Smooth muscle cell (in vitro differentiated cells): ENCODE results near the gene SLC16A5. TPM values are rescaled to one million over a fixed set of nuclear protein-coding genes. Genes with fewer than 3 reads are reported as not detected.
"Not testable (repeated sequence)": the region's sequence is repeated elsewhere in the genome, so short reads cannot be mapped to it uniquely, and the experiment has no call there.

Experiments
- DNase-seq: peaks from one replicate; lab custom pipeline; 2025; ENCODE audit not compliant: unreplicated experiment; lab: John Stamatoyannopoulos, UW
- H2AFZ ChIP-seq: fragments of 200-600 bp; sonication (generic); 2 replicates; pipeline ENCODE4 v1.6.0; 2016; ENCODE audit warnings: antibody characterized with exemption, low read depth, mild to moderate bottlenecking
- H3F3A ChIP-seq: fragments of 200-600 bp; sonication (generic); 2 replicates; pipeline ENCODE4 v1.6.0; 2017; ENCODE audit warnings: antibody characterized with exemption, low read depth
- H3K27ac ChIP-seq: fragments of 200-600 bp; sonication (generic); 2 replicates; pipeline ENCODE4 v1.5.1; 2016; ENCODE audit warnings: low read depth, mild to moderate bottlenecking
- H3K27me3 ChIP-seq: fragments of 200-600 bp; sonication (generic); 2 replicates; pipeline ENCODE4 v1.6.1; 2016; ENCODE audit warnings: low read depth, mild to moderate bottlenecking
- H3K36me3 ChIP-seq: fragments of 200-600 bp; sonication (generic); 2 replicates; pipeline ENCODE4 v1.5.1; 2016; ENCODE audit warnings: low read depth
- H3K4me1 ChIP-seq: fragments of 200-600 bp; sonication (generic); 2 replicates; pipeline ENCODE4 v1.5.1; 2016; ENCODE audit warnings: low read depth
- H3K4me2 ChIP-seq: fragments of 200-600 bp; sonication (generic); 2 replicates; pipeline ENCODE4 v1.6.0; 2016; ENCODE audit warnings: mild to moderate bottlenecking
- H3K4me3 ChIP-seq: fragments of 200-600 bp; sonication (generic); 2 replicates; pipeline ENCODE4 v1.5.1; 2016; ENCODE audit warnings: mild to moderate bottlenecking
- H3K79me2 ChIP-seq: fragments of 200-600 bp; sonication (generic); 2 replicates; pipeline ENCODE4 v1.6.0; 2016; ENCODE audit warnings: low read depth, mild to moderate bottlenecking
- H3K9ac ChIP-seq: fragments of 200-600 bp; sonication (generic); 2 replicates; pipeline ENCODE4 v1.6.0; 2016; ENCODE audit warnings: low read depth
- H3K9me3 ChIP-seq: fragments of 200-600 bp; sonication (generic); replicated peaks from 2 replicates; pipeline ENCODE4 v1.5.1; 2016; ENCODE audit warnings: low read depth
- H4K20me1 ChIP-seq: fragments of 200-600 bp; sonication (generic); 2 replicates; pipeline ENCODE4 v1.6.0; 2016; ENCODE audit warnings: low read depth
- WGBS: methylation state at CpG from one replicate; pipeline ENCODE4 v1.1.7; 2016; ENCODE audit warnings: low lambda C conversion rate; 5-methylcytosine and 5-hydroxymethylcytosine counted together
- polyA plus RNA-seq: library from polyadenylated mRNA; unstranded; fragments of >200 nt; fragmentation: Nextera tagmentation; extraction: Ambion mirVana; gene quantifications from 2 replicates; pipeline ENCODE4 v1.2.1, GENCODE V29; 2016
- total RNA-seq: library from RNA; depleted of rRNA; stranded (reverse); fragments of >200 nt; gene quantifications from 2 replicates; pipeline ENCODE4 v1.2.3, GENCODE V29; 2014
- TF ChIP-seq, protein P1 (sequence below): fragments of 200-600 bp; sonication (generic); IDR thresholded peaks from 2 replicates; pipeline ENCODE4 v1.5.1; 2017; ENCODE audit warnings: borderline replicate concordance, mild to moderate bottlenecking, antibody characterized with exemption; ENCODE audit not compliant: insufficient read depth, poor library complexity, severe bottlenecking

The SLC16A5 gene
- total and polyA plus RNA-seq, 2 experiments from 2014 or later, result 17.1 to 22.0 TPM

DNA sequence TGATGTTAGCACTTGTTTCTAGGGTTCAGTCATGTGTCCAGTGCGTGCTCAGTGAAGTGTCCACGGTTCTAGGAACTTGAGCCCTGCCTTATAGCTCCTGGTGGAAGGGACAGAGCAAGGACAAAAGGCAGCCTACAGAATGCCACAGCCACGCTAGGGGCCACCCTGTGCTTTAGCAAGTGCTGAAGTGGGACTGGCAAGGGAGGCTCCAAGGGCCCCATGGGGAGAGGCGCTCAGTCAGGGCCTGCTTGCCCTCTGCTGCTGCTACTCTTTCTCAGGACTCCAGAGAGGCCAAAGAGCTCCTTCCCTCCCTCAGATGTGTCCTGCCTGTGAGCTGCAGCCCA is 37.0 kb downstream of the SLC16A5 start:
- Histone ChIP-seq H3K27me3 (no peaks in the 10 kb centered on the region), H3K9ac (no peak overlapping the region), H3K27ac (peak overlapping the region; percentile 63), H3K4me2 (no peak overlapping the region), H3K79me2 (no peaks in the 10 kb centered on the region), H3F3A (no peaks in the 10 kb centered on the region), H3K4me1 (no peaks in the 10 kb centered on the region), H2AFZ (no peak overlapping the region), H3K9me3 (no peaks in the 10 kb centered on the region), H3K36me3 (no peaks in the 10 kb centered on the region), H4K20me1 (peaks cover 4% of the 10 kb centered on the region), H3K4me3 (no peak overlapping the region)
- DNase-seq, result no peak
- TF ChIP-seq, protein P1, sequence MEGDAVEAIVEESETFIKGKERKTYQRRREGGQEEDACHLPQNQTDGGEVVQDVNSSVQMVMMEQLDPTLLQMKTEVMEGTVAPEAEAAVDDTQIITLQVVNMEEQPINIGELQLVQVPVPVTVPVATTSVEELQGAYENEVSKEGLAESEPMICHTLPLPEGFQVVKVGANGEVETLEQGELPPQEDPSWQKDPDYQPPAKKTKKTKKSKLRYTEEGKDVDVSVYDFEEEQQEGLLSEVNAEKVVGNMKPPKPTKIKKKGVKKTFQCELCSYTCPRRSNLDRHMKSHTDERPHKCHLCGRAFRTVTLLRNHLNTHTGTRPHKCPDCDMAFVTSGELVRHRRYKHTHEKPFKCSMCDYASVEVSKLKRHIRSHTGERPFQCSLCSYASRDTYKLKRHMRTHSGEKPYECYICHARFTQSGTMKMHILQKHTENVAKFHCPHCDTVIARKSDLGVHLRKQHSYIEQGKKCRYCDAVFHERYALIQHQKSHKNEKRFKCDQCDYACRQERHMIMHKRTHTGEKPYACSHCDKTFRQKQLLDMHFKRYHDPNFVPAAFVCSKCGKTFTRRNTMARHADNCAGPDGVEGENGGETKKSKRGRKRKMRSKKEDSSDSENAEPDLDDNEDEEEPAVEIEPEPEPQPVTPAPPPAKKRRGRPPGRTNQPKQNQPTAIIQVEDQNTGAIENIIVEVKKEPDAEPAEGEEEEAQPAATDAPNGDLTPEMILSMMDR, result no peak
- WGBS, result 96% methylated on average over 4 of the region's 4 CpGs

- TF ChIP-seq, protein P1, result no peak
- H2AFZ ChIP-seq, result no peak overlapping the region
- no peaks in the 10 kb centered on the region for H3K36me3 ChIP-seq
- no peak for DNase-seq
- H3K4me1 ChIP-seq, result peaks cover 5% of the 10 kb centered on the region
- H3K79me2 ChIP-seq, result no peaks in the 10 kb centered on the region
- no peak overlapping the region for H3K4me3 ChIP-seq
- WGBS, result 66% methylated on average over 3 of the region's 3 CpGs
- H3K9ac ChIP-seq, result no peak overlapping the region
- no peaks in the 10 kb centered on the region for H3F3A ChIP-seq
- H3K27me3 ChIP-seq, result no peaks in the 10 kb centered on the region
- H3K27ac ChIP-seq, result no peak overlapping the region
- no peak overlapping the region for H3K4me2 ChIP-seq
- no peaks in the 10 kb centered on the region for H3K9me3 ChIP-seq
- peaks cover 12% of the 10 kb centered on the region for H4K20me1 ChIP-seq
Observed at GRCh38 chr17:75125984-75126383, 38.2 kb downstream of the SLC16A5 start.

GRCh38 chr17:75126954-75127353 is 39.2 kb downstream of the SLC16A5 start:
- no peak overlapping the region for H3K27ac ChIP-seq
- no peaks in the 10 kb centered on the region for H3K9me3 ChIP-seq
- peaks cover 5% of the 10 kb centered on the region for H3K4me1 ChIP-seq
- H2AFZ ChIP-seq, result no peak overlapping the region
- H3F3A ChIP-seq, result no peaks in the 10 kb centered on the region
- DNase-seq, result no peak
- peaks cover 12% of the 10 kb centered on the region for H4K20me1 ChIP-seq
- H3K4me3 ChIP-seq, result no peak overlapping the region
- no peak overlapping the region for H3K9ac ChIP-seq
- no peaks in the 10 kb centered on the region for H3K27me3 ChIP-seq
- TF ChIP-seq, protein P1, result no peak
- H3K36me3 ChIP-seq, result no peaks in the 10 kb centered on the region
- peaks cover 3% of the 10 kb centered on the region for H3K79me2 ChIP-seq
- WGBS, result 97% methylated on average over 8 of the region's 8 CpGs
- H3K4me2 ChIP-seq, result no peak overlapping the region

DNA sequence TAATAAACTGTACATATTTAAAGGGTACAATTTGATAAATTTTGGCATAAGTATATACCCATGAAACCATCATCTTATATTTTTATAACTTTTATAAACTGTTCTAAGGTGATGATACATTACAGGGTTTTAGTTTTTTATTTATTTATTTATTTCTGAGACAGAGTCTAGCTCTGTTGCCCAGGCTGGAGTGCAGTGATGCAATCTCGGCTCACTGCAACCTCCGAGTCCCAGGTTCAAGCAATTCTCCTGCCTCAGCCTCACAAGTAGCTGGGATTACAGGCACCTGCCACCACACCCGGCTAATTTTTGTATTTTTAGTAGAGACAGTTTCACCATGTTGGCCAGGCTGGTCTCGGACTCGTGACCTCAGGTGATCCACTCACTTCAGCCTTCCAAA is 40.2 kb downstream of the SLC16A5 start:
- H4K20me1 ChIP-seq, result peaks cover 12% of the 10 kb centered on the region
- not testable (repeated sequence) for H3K9me3 ChIP-seq, H3K36me3 ChIP-seq, H3F3A ChIP-seq, H3K4me2 ChIP-seq, H3K79me2 ChIP-seq, H3K9ac ChIP-seq, H3K27ac ChIP-seq, DNase-seq, H3K4me1 ChIP-seq, H3K27me3 ChIP-seq, H3K4me3 ChIP-seq, H2AFZ ChIP-seq
- WGBS, result 95% methylated on average over 5 of the region's 5 CpGs
